ENCODE measurements around the gene SLC29A4. TPM values are rescaled to one million over a fixed set of nuclear protein-coding genes. Genes with fewer than 3 reads are reported as not detected.

The SLC29A4 gene
- total and polyA plus RNA-seq, 2 of the 8 experiments (the other 6 are each of a cell fraction or from before 2014, with no cell fraction given), result 6.9 to 15.1 TPM

DNA sequence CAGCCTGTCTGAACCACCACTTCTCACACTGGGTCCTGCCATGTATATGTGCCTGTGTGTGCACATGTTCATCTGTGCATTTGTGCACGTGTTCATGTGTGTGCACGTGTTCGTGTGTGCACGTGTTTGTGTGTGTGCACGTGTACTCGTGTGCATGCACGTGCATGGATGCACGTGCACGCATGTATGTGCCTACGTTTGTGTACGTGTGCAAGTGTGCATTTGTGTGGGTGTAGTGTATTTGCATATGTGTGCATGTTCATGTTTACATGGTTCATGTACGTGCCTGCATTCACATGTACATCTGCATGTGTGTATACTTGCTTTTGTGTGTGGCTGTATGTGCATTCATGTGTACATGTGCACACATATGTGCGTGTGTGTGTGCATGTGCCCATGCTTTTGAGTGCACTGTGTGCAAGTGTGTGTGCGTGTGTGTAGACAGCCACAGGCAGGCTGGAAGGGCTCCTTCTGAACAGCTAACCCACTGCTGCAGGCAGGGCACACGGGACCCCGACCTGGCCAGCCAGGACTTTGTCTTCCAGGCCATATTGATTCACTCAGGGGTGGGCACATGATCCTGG is 28.2 kb downstream of the SLC29A4 start:
- ChIA-PET POLR2A (ENCODE audit: partially characterized antibody) (interaction anchor here (0.9 kb wide), 1 partner anchor 15 kb away, joined by 3 read pairs; no protein-coding TSS in a partner anchor), CTCF (ENCODE audit: partially characterized antibody) (interaction anchor here (0.8 kb wide), 1 partner anchor 78 kb away, joined by 3 read pairs; no protein-coding TSS in a partner anchor)
- Histone ChIP-seq H3K4me1 (replicated peaks in 1 of 4; ENCODE audit: control insufficient read depth in 3 of 4, insufficient read depth in 4 of 4, low read length in 3 of 4) (no peaks in the 10 kb centered on the region), H3K23ac (ENCODE audit: insufficient read length) (peak overlapping the region; percentile 47), H2BK15ac (ENCODE audit: low read length) (no peak overlapping the region), H3K9ac (replicated peaks in 1 of 4; ENCODE audit: extremely low read depth in 1 of 4, low read depth in 3 of 4, low read length in 3 of 4) (no peak overlapping the region; a peak in 1 of 7 replicates), H4K5ac (ENCODE audit: insufficient read length, low read depth, low read length) (no peak overlapping the region), H3K18ac (ENCODE audit: extremely low read depth, low read length) (no peak overlapping the region), H2AK5ac (ENCODE audit: low read depth, low read length) (no peak overlapping the region), H4K20me1 (replicated peaks in 1 of 2; ENCODE audit: control insufficient read depth in 1 of 2, insufficient read depth in 2 of 2, low read length in 2 of 2) (peaks cover 0 to 3% of the 10 kb centered on the region in 2 experiments), H3K27ac (ENCODE audit: low read depth, low read length) (no peak overlapping the region), H2BK12ac (ENCODE audit: low read depth, low read length) (no peak overlapping the region), H3K56ac (replicated peaks; ENCODE audit: insufficient read length, low read depth, low read length) (no peak overlapping the region), H3K79me2 (ENCODE audit: control insufficient read depth in 1 of 2, insufficient read depth in 2 of 2, low read length in 2 of 2) (no peaks in the 10 kb centered on the region), H2BK5ac (ENCODE audit: low read depth, low read length) (no peak overlapping the region), H3K14ac (ENCODE audit: insufficient read length) (peak overlapping the region; percentile 66), H4K8ac (ENCODE audit: extremely low read depth, insufficient read depth, low read length) (no peak overlapping the region), H4K91ac (replicated peaks; ENCODE audit: insufficient read length, low read length) (no peak overlapping the region), H3K79me1 (ENCODE audit: low read depth, low read length) (peaks cover 2% of the 10 kb centered on the region; the same call in 1 of the 2 replicates), H3K23me2 (ENCODE audit: low read depth, low read length) (peaks cover 2% of the 10 kb centered on the region; the same call in 1 of the 2 replicates), H2AFZ (ENCODE audit: low read length) (no peak overlapping the region), H3K27me3 (replicated peaks in 1 of 4; ENCODE audit: control insufficient read depth in 3 of 4, extremely low read depth in 1 of 4, insufficient read depth in 3 of 4, low read length in 3 of 4) (no peaks in the 10 kb centered on the region), H3K4me2 (ENCODE audit: insufficient read depth in 1 of 2, low read depth in 2 of 2, low read length in 2 of 2) (no peak overlapping the region), H3K4ac (replicated peaks; ENCODE audit: insufficient read length, low read depth, low read length) (peak overlapping the region; percentile 85), H3K4me3 (ENCODE audit: extremely low read depth in 1 of 4, insufficient read depth in 2 of 4, low read depth in 3 of 4, low read length in 4 of 4) (no peak overlapping the region; a peak in 1 of 8 replicates), H2BK20ac (ENCODE audit: low read length) (no peak overlapping the region), H2BK120ac (replicated peaks; ENCODE audit: low read depth, low read length) (no peak overlapping the region), H3K9me3 (ENCODE audit: insufficient read depth in 2 of 2, low read depth in 1 of 2, low read length in 1 of 2) (no peaks in the 10 kb centered on the region), H3K36me3 (ENCODE audit: control insufficient read depth in 2 of 4, insufficient read depth in 4 of 4, low read length in 3 of 4) (0 out of 8 replicates have a peak, but pooled peaks cover 0 to 3% (median 0%) of the 10 kb centered on the region in 4 experiments)
- DNase-seq (ENCODE audit: low read depth in 1 of 2, low spot score in 2 of 2) (no peak), FAIRE-seq (no peak)
- WGBS, 2 experiments (ENCODE audit: extremely low coverage in 1 of 2, insufficient coverage in 1 of 2, insufficient read length in 1 of 2, insufficient replicate concordance in 2 of 2, low coverage in 1 of 2, low lambda C conversion rate in 2 of 2, missing lambda C conversion rate in 1 of 2), result 92% methylated on average over 15 of the region's 16 CpGs; no CpG with 5 or more reads in 1 of the 2 experiments
- TF ChIP-seq KDM5A (IDR thresholded peaks at IDR 0.05; ENCODE audit: low read length), result no peak
- TF ChIP-seq SIX5 (IDR thresholded peaks at IDR 0.05; ENCODE audit: low read depth, low read length), result no peak
- TF ChIP-seq BCL11A (IDR thresholded peaks at IDR 0.05; ENCODE audit: low read depth in 2 of 2, low read length in 2 of 2), result no peak
- no peak for TF ChIP-seq SRF (IDR thresholded peaks at IDR 0.05; ENCODE audit: low read depth, low read length)
- no peak for TF ChIP-seq CHD1 (IDR thresholded peaks at IDR 0.05; ENCODE audit: low read depth, low read length)
- no peak for TF ChIP-seq RNF2 (IDR thresholded peaks at IDR 0.05; ENCODE audit: borderline replicate concordance, low read depth, low read length, missing control alignments, poor library complexity, severe bottlenecking)
- no peak for TF ChIP-seq NANOG (IDR thresholded peaks at IDR 0.05; ENCODE audit: insufficient read depth, low read depth, low read length, poor library complexity, severe bottlenecking)
- no peak for TF ChIP-seq POLR2A (IDR thresholded peaks at IDR 0.05; ENCODE audit: control extremely low read depth in 1 of 2, low read depth in 2 of 2, low read length in 2 of 2)
- TF ChIP-seq CHD2 (IDR thresholded peaks at IDR 0.05; ENCODE audit: low read length), result no peak
- TF ChIP-seq TCF12 (IDR thresholded peaks at IDR 0.05; ENCODE audit: low read depth, low read length), result no peak
- TF ChIP-seq, protein P1, sequence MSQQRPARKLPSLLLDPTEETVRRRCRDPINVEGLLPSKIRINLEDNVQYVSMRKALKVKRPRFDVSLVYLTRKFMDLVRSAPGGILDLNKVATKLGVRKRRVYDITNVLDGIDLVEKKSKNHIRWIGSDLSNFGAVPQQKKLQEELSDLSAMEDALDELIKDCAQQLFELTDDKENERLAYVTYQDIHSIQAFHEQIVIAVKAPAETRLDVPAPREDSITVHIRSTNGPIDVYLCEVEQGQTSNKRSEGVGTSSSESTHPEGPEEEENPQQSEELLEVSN (IDR thresholded peaks at IDR 0.05), result no peak
- TF ChIP-seq, protein P2, sequence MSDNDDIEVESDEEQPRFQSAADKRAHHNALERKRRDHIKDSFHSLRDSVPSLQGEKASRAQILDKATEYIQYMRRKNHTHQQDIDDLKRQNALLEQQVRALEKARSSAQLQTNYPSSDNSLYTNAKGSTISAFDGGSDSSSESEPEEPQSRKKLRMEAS (IDR thresholded peaks at IDR 0.05), result no peak
